ENCODE data around the gene PRKD1.
"Not testable (repeated sequence)": the region's sequence is repeated elsewhere in the genome, so short reads cannot be mapped to it uniquely, and the experiment has no call there.

Gene PRKD1

DNA sequence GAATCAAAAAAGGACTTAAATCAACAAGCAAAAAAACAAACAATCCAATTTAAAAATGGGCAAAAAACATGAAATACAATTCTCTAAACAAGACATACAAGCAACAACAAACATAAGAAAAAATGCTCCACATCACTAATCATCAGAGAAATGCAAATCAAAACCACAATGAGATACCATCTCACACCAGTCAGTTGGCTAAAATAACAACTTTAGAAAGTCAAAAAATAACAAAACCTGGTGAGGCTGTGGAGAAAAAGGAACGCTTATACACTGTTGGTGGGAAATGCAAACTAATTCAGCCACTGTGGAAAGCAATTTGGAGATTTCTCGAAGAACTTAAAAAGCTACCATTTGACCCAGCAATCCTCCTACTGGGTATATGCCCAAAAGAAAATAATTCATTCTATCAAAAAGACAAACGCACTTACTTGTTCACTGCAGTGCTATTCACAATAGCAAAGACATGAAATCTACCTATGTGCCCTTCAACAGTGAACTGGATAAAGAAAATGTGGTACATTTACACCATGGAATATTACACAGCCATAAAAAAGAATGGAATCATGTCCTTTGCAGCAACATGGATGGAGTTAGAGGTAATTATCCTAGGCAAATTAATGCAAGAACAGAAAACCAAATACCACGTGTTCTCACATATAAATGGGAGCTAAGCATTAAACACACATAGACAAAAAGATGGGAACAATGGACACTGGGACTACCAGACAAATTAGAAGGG, 26.9 kb downstream of the PRKD1 start:
- no peak for DNase-seq (ENCODE audit: low read depth in 2 of 3, low spot score in 2 of 3)

DNA sequence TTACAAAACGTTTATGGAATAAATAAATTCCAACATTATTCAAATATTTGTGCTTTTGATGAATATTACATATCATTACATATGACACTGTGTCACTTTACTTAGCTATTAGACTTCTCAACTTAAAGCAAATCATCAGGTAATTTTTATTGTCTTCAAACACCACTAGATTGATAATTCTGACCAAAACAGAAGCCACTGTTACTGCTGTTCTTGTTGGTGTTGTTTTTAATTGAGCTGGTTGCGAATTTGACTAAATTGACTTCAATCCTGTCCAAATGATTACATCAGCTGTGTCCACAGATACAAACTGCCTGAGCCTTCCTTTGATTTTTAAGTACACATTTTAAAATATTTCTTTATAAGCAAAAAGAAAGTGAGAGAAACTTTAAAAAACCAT, 29.2 kb downstream of the PRKD1 start:
- DNase-seq (ENCODE audit: low read depth in 2 of 3, low spot score in 2 of 3): no peak

DNA sequence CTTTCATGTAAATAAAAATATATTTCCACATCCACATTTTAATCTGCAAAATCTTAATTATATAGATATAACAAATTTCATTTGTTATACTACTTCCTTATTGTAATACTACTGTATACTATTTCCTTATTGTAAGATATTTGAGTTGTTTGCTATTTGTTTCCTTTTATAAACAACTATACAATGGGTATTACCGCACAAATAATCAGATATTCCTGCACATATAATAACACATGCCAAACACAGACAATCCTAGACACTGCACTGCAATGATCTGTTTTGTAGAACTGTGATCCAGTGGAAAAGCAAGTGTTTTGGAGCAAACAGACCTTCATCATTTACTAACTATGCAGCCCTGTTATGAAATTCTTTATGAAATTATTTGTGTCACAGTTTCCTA, 30.5 kb downstream of the PRKD1 start:
- DNase-seq (ENCODE audit: low read depth in 2 of 3, low spot score in 2 of 3): no peak

DNA sequence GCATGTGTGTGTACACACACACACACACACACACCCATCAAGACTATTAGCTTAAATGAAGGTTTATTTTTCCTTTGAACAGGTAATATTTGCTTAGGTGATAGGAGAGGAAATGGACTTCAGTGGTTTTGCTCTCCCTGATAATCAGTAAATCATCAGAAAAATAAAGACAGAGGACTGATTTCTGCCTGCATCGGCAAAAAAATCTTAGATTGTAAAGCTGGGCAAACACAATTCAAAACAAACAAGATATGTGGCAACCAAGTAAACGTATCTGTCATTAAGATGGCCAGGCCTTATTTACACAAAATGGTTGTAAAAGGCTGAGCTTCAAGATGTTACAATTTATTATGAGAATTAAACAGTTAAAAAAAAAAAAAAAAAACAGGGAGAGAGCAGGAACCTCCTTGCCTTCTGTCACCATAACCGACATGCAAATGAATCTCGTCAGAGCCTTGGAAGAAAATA, 31.3 kb downstream of the PRKD1 start:
- no peak for DNase-seq (ENCODE audit: low read depth in 2 of 3, low spot score in 2 of 3)

DNA sequence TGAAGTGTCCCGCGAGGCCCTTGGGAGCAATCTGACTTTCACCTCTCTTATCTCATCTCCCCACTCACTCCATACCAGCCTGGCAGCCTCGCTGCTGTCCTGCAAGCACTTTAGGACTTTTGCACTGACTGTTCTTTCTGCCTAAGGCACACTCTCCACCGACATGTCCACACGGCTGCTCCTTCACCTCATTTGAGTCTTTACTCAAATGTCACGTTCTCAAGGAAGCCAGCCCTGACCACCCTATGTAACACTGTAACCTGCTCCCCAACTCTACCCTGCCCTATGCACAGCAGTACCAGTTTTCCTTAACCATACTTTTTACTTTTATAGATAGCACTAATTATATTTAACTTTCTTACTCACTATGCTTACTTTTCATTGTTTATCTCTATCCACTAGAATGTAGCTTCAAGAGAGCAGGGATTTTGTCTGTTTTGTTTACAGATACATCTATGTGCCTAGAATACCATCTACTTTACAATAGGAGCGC, 32.0 kb downstream of the PRKD1 start:
- DNase-seq (ENCODE audit: low read depth in 2 of 3, low spot score in 2 of 3): no peak

DNA sequence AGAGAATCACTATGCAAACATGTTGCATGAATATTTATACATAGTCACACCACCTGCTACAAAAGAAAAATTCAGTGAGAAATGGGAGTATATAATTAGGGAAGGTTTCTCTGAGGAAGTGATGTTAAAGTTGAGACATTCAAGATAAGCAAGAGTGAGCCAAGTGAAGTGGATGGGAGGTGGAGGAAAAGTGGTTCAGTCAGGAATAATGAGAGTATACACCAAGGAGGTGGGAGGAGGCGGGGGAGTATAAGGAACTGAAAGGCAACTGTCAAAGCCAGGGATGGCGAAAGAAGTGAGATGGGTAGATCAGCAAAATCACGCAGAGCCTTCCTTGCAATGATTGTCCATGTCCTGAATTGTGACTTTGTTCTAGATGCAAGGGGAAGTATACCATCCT, 33.7 kb downstream of the PRKD1 start:
- DNase-seq (ENCODE audit: low read depth in 2 of 3, low spot score in 2 of 3): no peak

DNA sequence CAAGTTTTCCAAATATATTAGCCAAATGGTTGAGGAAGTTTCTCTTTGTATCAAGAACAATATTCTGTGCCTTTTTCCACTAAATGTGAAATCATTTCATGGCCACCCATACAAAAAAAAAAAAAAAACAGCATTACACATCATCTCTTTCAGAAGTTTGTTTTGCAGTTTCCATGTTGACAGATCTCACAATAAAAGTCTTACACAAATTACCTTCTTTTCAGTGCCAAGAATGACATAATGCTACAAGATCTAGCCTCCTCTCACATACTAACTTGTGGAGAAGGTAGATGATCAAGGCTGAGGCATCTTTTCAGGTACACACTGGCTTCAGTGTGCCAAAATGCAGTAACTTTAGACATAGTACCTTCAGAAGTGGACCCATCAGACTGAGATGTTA, 35.3 kb downstream of the PRKD1 start:
- DNase-seq (ENCODE audit: low read depth in 2 of 3, low spot score in 2 of 3): no peak

DNA sequence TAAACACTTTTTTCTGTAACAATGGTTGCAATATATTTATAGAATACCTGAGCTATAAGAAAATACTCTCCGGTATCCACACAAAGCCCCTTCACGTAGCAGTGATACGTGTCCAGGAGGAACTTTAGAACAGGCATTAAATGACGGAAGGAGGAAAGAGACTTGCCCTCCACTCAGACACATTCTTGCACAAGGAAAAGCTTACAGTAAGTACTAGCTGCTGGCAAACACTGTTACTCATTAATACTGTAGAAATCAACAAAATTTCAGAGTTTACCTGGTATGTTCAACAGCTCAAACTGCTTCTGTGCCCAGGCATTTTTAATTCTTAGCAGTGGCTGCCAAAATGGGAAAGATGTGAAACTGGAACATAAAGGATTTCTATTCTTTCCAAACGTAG, 41.7 kb downstream of the PRKD1 start:
- DNase-seq (ENCODE audit: low read depth in 2 of 3, low spot score in 2 of 3): no peak

DNA sequence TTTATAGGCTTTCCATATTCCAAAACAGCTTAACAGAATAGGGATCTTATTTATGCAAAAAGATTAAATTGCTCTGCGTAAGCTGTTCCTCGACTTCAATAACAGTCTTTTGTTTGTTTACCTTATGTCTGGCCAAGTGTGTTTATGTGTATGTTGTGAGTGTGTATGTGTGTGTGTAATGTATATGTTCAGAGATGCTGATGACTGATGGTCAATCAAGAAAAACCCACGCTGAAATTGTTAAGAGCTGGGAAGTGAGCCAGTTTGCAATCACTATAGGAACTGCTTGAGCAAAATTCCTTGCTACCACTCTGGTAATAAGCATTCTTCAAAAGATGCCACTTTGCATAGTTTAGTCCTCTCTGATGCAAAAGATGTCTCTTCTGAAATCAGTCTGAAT, 59.6 kb downstream of the PRKD1 start:
- DNase-seq (ENCODE audit: low read depth in 2 of 3, low spot score in 2 of 3): no peak

DNA sequence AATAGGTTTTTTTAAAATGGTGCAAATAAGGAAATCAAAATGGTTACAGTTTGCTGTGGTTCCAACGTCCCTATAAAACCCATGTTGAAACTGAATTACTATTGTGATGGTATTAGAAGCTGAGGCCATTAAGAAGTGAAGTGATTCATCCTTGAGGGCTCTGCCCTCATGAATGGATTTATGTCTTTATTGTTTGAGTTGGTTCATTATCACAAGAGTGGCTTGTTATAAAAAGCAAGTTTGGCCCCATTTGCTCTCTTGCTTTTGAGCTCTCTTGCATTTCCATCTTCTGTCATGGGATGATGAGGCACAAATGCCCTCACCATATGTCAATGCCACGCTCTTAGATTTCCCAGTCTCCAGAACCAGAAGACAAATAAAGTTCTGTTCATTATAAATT, 62.3 kb downstream of the PRKD1 start:
- DNase-seq (ENCODE audit: low read depth in 2 of 3, low spot score in 2 of 3): no peak

DNA sequence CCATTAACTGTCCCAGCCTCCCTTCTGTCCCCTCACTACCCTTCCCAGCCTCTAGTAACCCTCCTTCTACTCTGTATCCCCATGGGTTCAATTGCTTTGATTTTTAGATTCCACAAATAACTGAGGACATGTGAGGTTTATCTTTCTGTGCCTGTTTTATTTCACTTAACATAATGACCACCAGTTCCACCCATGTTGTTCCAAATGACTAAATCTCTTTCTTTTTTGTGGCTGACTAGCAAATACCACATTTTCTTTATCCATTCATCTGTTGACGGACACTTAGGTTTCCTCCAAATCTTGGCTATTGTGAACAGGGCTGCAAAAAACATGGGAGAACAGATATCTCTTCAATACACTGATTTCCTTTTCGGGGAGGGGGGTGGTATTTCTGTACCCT, 65.7 kb downstream of the PRKD1 start:
- no peak for DNase-seq (ENCODE audit: low read depth in 2 of 3, low spot score in 2 of 3)

DNA sequence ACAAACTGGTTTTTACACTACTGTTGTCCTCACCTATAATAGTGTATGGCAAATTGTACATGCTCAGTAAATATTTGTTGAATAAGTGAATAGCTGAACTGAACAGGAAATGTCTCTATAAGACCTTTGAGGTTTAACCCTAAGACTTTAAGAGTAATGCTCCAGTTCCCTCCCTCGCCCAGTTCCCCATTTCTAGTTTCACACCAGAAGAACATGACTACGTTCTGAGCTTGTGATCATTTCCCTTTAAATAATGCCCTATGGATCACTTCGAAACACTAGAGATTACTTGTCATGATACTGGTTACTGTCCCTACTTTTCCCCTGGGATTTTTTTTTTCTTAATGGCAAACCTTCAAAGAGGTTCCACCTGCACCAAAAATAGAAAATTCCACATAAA, 69.3 kb downstream of the PRKD1 start:
- DNase-seq (ENCODE audit: low read depth in 2 of 3, low spot score in 2 of 3): no peak

DNA sequence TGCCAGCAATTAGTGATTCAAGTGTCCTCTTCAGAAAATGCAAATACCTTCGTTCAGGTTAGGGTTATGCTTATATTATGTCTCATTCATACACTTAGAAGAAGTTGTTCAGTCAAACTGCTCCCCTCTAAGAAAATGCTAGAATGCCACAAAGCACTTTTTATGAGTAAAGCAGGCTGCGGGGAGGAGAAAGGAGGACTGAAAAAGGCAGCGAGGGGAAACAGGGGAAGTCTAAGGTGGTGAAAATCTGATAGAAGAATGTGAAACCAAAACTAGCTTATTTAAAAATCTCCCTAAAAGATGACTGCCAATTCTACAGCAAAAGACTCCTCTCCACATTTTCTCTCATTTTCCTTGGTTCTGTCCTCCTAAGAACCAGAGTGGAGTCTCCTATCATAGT, 70.1 kb downstream of the PRKD1 start:
- no peak for DNase-seq (ENCODE audit: low read depth in 2 of 3, low spot score in 2 of 3)

DNA sequence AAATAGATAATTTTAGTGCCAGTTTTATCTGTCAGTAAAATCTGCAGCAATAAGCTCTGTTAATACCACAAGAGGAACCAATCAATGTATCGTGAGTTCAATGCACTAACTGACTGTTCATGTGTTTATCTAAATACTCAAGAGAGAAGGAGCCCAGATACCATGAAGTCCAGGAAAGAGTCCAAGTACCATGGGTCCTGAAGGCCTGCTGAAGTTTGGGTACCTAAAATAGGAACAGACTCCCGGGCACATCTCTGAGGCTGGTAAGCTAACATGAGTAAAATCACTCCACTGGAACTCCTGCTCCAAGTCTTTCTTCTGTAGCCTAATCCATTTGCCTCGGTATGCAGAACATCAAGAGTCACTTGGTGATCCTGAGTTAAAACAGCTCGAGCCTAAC, 71.1 kb downstream of the PRKD1 start:
- DNase-seq (ENCODE audit: low read depth in 2 of 3, low spot score in 2 of 3): no peak

DNA sequence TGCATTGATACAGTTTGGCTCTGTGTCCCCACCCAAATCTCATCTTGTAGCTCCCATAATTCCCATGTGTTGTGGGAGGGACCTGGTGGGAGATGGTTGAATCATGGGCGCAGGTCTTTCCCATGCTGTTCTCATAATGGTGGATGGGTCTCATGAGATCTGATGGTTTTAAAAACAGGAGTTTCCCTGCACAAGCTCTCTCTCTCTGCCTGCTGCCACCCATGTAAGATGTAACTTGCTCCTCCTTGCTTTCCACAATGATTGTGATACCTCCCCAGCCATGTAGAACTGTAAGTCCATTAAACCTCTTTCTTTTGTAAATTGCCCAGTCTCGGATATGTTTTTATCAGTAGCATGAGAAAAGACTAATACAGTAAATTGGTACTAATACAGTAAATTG, 74.0 kb downstream of the PRKD1 start:
- DNase-seq (ENCODE audit: low read depth in 2 of 3, low spot score in 2 of 3): not testable (repeated sequence)

DNA sequence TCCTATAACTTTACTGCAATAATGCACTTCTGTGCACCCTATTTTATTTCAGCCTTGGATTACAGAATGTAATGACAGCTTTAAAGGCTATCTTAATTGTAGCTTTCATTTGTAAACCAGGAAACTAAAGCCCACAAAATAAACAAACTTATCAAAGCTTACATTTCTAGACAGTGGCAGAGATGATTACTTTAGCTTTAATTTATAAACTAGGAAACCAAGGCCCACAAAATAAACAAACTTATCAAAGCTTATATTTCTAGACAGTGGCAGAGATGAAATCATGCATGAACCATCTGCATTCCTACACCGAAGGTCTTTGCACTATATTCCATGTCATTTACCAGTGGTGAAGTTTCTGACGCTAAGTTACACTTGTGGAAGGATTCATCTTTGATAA, 74.4 kb downstream of the PRKD1 start:
- no peak for DNase-seq (ENCODE audit: low read depth in 2 of 3, low spot score in 2 of 3)

DNA sequence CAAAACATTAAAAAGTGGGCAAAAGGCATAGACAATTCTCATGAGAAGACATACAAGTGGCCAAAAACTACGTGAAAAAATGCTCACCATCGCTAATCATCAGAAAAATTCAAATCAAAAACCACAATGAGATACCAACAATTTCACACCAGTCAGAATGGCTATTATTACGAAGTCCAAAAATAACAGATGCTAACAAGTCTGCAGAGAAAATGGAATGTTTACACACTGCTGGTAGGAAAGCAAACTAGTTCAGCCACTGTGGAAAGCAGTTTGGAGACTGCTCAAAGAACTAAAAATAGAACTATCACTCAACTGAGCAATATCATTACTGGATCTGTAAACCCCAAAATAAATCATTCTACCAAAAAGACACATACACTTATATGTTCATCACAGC, 76.2 kb downstream of the PRKD1 start:
- no peak for DNase-seq (ENCODE audit: low read depth in 2 of 3, low spot score in 2 of 3)

DNA sequence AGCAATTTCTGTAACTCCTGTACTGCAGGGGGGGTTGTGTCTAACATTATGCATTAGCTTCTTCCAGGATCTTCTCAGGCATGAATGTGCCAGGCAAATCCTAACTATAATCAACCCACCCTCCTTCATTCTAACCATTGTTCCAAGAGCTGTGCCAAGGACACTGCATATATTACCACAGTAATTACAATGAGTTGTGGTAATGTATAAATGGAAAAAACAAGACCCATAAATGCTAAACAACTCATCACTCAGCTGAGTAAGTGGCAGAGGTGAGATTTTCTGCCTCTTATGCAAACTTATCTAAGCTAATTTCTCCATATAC, 80.6 kb downstream of the PRKD1 start:
- no peak for DNase-seq (ENCODE audit: low read depth in 2 of 3, low spot score in 2 of 3)

DNA sequence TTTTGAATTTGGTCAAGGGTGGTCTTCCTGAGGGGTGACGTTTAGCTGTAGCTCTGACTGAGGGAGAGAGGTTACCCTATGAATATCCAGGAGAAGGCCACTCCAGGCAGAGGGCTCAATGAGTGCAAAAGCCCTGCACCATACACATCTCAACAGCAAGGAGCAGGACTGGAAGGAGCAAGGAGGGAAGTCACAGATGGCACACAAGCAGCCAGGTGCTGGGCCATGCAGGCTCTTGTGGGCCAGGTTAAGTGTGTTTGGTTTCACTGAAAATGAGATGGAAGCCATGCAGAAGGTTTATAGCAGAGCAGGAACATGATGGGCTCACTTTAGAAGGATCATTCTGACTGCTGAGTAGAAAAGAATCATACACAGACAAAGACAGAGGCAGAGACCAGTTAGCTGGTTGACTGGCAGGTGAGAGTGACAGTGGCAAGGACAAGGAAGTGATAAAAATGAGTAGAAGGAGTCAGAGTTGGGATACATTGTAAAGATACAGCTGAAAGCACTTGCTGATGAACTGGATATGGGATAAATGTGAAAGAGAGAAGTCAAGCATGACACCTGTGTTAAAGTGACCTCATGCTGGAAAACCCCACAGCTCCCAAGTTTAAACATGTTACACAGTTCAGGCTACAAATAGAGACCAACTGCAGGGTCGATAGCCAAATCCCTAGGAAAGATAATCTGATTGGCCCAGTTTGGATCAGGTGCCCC, 81.2 kb downstream of the PRKD1 start:
- no peak for DNase-seq (ENCODE audit: low read depth in 2 of 3, low spot score in 2 of 3)

DNA sequence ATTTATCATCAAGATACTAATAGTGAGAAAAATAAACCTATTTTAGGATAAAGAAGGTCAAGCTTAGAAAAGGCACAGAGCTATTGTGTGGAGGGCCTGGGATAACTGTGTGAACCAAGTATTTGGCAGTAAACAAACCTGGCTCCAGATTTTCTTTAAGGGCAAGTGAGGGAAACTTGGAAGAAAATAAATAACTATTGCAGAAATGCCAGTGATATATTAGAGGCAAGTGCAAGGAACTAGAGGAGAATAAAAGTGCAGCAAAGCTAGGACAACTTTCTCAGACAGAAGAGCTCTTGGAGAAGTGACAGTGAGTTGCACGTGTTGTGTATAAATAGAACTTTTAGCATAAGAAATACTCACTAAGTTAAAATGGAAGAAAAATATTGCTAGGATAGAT, 83.7 kb downstream of the PRKD1 start:
- DNase-seq (ENCODE audit: low read depth in 2 of 3, low spot score in 2 of 3): no peak

DNA sequence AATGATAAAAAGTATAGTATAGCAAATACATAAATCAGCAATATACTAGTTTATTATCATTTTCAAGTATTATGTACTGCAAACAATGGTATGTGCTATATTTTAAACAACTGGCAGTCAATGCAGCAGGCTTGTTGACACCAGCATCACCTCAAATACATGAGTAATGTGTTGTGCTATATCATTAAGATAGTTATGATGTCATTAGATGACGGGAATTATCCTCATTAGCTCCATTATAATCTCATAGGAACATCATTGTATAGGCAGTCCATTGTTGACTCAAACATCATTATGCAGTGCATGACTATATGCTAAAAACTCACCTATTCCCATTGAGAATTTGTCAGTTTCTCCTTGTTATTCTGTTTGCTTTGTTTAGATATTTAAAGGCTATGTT, 85.4 kb downstream of the PRKD1 start:
- no peak for DNase-seq (ENCODE audit: low read depth in 2 of 3, low spot score in 2 of 3)

DNA sequence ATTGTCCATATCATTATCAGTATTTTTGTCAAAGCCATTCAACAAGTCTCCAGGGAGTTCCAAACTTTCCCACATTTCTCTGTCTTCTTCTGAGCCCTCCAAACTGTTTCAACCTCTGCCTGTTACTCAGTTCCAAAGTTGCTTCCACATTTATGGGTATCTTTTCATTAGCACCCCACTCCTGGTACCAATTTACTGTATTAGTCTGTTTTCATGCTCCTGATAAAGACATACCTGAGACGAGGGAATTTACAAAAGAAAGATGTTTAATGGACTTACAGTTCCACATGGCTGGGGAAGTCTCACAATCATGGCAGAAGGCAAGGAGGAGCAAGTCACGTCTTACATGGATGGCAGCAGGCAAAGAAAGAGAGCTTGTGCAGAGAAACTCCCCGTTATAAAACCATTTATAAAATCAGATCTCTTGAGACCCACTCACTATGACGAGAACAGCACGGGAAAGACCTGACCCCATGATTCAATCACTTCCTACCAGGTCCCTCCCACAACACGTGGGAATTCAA, 87.2 kb downstream of the PRKD1 start:
- not testable (repeated sequence) for DNase-seq (ENCODE audit: low read depth in 2 of 3, low spot score in 2 of 3)

DNA sequence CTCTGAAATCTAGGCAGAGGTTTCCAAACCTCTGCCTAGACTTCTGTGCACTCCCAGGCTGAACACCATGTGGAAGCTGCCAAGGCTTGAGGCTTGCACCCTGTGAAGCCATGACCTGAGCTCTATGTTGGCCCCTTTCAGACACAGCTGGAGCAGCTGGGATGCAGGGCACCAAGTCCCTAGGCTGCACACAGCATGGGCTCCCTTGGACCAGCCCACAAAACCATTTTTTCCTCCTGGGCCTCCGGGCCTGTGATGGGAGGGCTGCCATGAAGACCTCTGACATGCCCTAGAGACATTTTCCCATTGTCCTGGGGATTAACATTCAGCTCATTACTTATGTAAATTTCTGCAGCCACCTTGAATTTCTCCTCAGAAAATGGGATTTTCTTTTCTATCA, 88.0 kb downstream of the PRKD1 start:
- not testable (repeated sequence) for DNase-seq (ENCODE audit: low read depth in 2 of 3, low spot score in 2 of 3)

Data from activated CD8-positive, alpha-beta memory T cell treated with anti-CD3 and anti-CD28 coated beads for 48 hours (primary cell).